Measurements from ENCODE around the gene SH2B2. TPM values are rescaled to one million over a fixed set of nuclear protein-coding genes. Genes with fewer than 3 reads are reported as not detected.

Gene SH2B2
- total RNA-seq, 2 donors from 2014 or later = 1.3 to 2.6 TPM

- no peak for DNase-seq (ENCODE audit: low spot score)
- H3K9me3 ChIP-seq = no peaks in the 10 kb centered on the region
- peaks cover 9% of the 10 kb centered on the region for H3K36me3 ChIP-seq
- no peak for TF ChIP-seq CTCF (IDR thresholded peaks at IDR 0.05)
- H3K27me3 ChIP-seq = no peaks in the 10 kb centered on the region
- H3K4me1 ChIP-seq = no peaks in the 10 kb centered on the region
- no peak overlapping the region for H3K4me3 ChIP-seq
- no peak overlapping the region for H3K27ac ChIP-seq
Measured at GRCh38 chr7:102254521-102254920, 32.1 kb upstream of the SH2B2 start.

- Histone ChIP-seq H3K27me3 (no peaks in the 10 kb centered on the region), H3K9me3 (no peaks in the 10 kb centered on the region), H3K4me3 (no peak overlapping the region), H3K4me1 (no peaks in the 10 kb centered on the region), H3K36me3 (peaks cover under 1% of the 10 kb centered on the region), H3K27ac (no peak overlapping the region)
- DNase-seq (ENCODE audit: low spot score) = no peak
- TF ChIP-seq CTCF (IDR thresholded peaks at IDR 0.05) = no peak
Measured at GRCh38 chr7:102255501-102255900, 31.2 kb upstream of the SH2B2 start.

GRCh38 chr7:102255916-102256315 is 30.8 kb upstream of the SH2B2 start:
- H3K4me1 ChIP-seq = no peaks in the 10 kb centered on the region
- TF ChIP-seq CTCF (IDR thresholded peaks at IDR 0.05) = no peak
- H3K27me3 ChIP-seq = no peaks in the 10 kb centered on the region
- H3K36me3 ChIP-seq = no peaks in the 10 kb centered on the region
- no peaks in the 10 kb centered on the region for H3K9me3 ChIP-seq
- DNase-seq (ENCODE audit: low spot score) = no peak
- no peak overlapping the region for H3K4me3 ChIP-seq
- no peak overlapping the region for H3K27ac ChIP-seq

GRCh38 chr7:102258073-102258748 is 28.5 kb upstream of the SH2B2 start:
- no peaks in the 10 kb centered on the region for H3K4me1 ChIP-seq
- H3K27ac ChIP-seq = no peak overlapping the region
- no peak overlapping the region for H3K4me3 ChIP-seq
- DNase-seq (ENCODE audit: low spot score) = no peak
- TF ChIP-seq CTCF (IDR thresholded peaks at IDR 0.05) = no peak
- no peaks in the 10 kb centered on the region for H3K36me3 ChIP-seq
- no peaks in the 10 kb centered on the region for H3K27me3 ChIP-seq
- no peaks in the 10 kb centered on the region for H3K9me3 ChIP-seq

- Histone ChIP-seq H3K4me3 (no peak overlapping the region), H3K9me3 (no peaks in the 10 kb centered on the region), H3K27me3 (no peaks in the 10 kb centered on the region), H3K27ac (no peak overlapping the region), H3K4me1 (no peaks in the 10 kb centered on the region), H3K36me3 (no peaks in the 10 kb centered on the region)
- DNase-seq (ENCODE audit: low spot score) = no peak
- TF ChIP-seq CTCF (IDR thresholded peaks at IDR 0.05) = no peak
Measured at GRCh38 chr7:102258749-102259107, 27.9 kb upstream of the SH2B2 start.

GRCh38 chr7:102260856-102261255 is 25.8 kb upstream of the SH2B2 start:
- H3K27me3 ChIP-seq = no peaks in the 10 kb centered on the region
- no peak overlapping the region for H3K27ac ChIP-seq
- TF ChIP-seq CTCF (IDR thresholded peaks at IDR 0.05) = no peak
- H3K9me3 ChIP-seq = no peaks in the 10 kb centered on the region
- H3K36me3 ChIP-seq = no peaks in the 10 kb centered on the region
- no peaks in the 10 kb centered on the region for H3K4me1 ChIP-seq
- H3K4me3 ChIP-seq = no peak overlapping the region
- no peak for DNase-seq (ENCODE audit: low spot score)

Data from right atrium auricular region (tissue), 2 donors.